Measurements from ENCODE around the gene VSIR.

VSIR gene

GRCh38 chr10:71713135-71714030 lies 59.9 kb downstream of the VSIR start:
- DNase-seq (ENCODE audit: low read depth, low spot score), result no peak

DNA sequence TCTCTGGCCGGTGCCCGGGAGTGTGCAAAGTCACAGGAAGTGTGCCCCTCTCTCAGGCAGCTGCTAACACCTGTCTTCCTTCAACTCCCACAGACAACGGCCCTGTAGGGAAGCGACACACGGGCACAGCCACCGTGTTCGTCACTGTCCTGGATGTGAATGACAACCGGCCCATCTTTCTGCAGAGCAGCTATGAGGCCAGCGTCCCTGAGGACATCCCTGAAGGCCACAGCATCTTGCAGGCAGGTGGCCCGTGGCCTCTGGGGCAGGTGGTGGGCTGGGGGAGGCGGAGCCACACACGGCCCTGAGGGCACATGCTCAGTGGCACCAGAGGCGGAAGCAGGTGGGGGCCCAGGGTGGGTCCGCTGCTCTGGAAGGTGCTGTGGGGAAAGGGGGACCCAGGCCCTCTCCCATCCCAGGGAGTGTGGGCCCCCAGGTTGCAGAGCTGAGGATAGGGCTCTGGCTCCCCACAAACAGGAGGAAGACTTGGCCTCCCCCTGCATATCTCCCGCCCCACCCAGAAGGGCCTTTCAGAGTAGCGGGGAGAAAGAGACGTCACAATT lies 60.7 kb downstream of the VSIR start:
- DNase-seq (ENCODE audit: low read depth, low spot score), result no peak

GRCh38 chr10:71712170-71712569 lies 61.1 kb downstream of the VSIR start:
- DNase-seq (ENCODE audit: low read depth, low spot score), result no peak

DNA sequence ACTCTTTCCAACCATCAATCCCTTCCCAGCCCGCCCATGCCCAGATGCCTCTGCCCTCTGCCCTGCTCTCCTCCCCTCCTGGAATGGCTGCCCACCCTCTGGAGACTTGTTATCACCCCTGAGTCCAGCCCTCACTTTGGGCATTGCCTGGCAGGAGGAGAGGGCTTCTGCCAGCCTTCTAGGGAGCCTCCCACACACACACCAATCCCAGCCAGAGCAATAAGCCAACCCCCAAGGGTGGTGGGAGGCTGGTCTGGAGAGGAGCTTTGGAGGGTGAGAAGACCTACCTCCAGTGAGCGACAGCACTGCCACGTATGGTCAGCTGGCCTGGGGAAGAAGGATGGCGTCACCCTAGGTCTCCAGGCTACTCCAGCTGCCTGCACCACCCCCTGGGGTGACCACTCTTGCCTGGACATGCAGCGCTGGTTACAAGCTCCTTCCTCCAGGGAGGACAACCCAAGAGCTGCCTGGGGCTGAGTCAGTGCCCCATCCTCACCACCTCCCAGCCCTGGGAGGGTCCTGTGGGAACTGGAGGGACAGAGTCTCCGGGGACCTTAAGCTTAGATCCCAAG lies 62.2 kb downstream of the VSIR start:
- DNase-seq (ENCODE audit: low read depth, low spot score), result no peak

- DNase-seq (ENCODE audit: low read depth, low spot score), result no peak
Observed at GRCh38 chr10:71710519-71710918, 62.8 kb downstream of the VSIR start.

GRCh38 chr10:71708897-71709882 lies 64.1 kb downstream of the VSIR start:
- no peak for DNase-seq (ENCODE audit: low read depth, low spot score)

DNA sequence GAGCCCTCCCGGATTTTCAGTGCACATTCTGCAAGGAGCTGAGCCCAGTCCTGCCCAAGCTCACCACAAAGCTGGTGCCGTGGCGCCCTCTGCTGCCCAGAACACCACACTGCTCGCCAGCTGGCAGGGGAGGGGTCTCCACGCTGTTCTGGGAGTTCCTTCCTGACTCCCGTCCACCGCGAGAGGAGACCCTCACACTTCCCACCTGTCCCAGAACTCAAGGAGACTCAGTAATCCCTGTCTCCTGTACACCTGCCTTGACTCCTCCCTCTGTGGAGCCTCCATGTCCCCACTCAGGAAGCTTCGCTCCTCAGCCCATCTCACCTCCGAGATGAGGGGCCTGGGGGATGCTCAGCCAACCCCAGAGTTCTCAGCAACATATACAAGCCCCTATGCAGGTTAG lies 65.0 kb downstream of the VSIR start:
- no peak for DNase-seq (ENCODE audit: low read depth, low spot score)

DNA sequence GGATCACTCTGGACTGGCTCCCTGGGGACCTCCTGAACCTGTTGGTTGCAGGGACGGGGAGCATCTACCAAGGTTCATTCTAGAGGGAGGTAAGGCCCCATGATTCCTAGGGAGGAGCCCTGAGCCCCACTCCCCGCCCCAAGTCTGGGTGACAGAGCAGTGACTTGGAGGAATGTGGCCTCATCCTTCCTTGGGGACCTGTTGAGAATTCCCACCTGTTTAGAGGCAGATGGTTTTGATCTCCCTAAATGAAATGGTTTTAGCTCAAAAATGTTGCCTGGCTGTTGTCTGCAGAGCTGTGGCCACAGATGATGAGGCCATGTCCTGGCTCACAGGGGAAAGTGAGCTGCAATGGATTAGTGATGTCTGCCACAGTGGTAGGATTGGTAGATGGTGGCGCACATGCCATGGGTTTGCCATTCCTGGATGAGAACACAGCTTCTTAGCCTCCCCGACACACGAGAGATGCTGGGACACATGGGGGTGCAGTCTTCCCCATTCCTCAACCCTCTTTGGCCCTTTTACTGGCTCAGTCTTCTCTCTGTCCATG lies 66.0 kb downstream of the VSIR start:
- no peak for DNase-seq (ENCODE audit: low read depth, low spot score)

DNA sequence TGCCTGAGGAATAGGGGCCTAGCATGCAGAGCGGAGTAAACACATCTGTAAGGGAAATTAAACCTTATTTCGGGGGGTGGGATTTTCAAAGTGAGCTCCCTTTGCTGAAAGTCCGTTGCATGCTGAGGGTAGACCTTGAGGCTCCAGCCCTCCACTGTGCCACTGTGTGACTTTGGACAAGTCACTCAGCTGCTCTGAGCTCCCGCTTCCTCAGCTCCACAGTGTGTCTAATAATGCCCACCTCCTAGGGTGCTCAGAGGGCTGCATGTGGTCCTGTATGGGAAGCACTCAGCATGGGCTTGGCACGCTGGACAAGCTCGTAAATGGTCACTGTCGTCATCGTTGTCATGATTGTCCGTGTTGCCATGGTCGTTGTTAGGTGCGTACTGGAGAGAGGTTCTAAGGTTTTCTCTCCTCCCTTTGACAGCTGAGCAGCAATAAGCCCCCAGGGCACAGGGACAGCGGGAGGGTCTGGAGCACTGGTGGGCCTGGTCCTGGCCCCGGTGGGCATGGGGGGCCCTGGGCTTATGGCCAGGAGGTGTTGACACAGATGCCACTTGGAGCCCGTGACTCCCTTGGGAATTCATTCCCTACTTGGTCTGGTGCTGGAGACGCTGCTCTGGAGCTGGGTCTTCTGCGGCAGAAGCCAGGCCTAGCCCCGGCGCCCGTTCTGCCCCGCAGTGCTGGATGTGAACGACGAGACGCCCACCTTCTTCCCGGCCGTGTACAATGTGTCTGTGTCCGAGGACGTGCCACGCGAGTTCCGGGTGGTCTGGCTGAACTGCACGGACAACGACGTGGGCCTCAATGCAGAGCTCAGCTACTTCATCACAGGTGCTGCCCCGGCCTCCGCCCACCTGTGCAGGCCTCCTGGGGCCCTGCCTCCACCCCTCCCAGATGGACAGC lies 66.9 kb downstream of the VSIR start:
- DNase-seq (ENCODE audit: low read depth, low spot score), result no peak

- no peak for DNase-seq (ENCODE audit: low read depth, low spot score)
Observed at GRCh38 chr10:71705582-71705981, 67.7 kb downstream of the VSIR start.

DNA sequence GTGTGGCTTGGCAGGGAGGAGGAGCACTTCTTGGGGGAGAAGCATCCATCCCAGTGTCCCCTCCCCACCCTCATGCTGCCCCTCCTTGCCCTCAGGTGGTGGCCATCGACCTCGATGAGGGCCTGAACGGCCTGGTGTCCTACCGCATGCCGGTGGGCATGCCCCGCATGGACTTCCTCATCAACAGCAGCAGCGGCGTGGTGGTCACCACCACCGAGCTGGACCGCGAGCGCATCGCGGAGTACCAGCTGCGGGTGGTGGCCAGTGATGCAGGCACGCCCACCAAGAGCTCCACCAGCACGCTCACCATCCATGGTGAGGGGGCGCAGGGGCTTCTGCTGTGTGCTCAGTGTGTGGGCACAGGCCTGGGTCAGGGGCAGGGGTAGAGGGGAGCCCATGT lies 68.5 kb downstream of the VSIR start:
- no peak for DNase-seq (ENCODE audit: low read depth, low spot score)

GRCh38 chr10:71703577-71703976 lies 69.7 kb downstream of the VSIR start:
- DNase-seq (ENCODE audit: low read depth, low spot score), result no peak

GRCh38 chr10:71701496-71702132 lies 71.7 kb downstream of the VSIR start:
- DNase-seq (ENCODE audit: low read depth, low spot score), result no peak

DNA sequence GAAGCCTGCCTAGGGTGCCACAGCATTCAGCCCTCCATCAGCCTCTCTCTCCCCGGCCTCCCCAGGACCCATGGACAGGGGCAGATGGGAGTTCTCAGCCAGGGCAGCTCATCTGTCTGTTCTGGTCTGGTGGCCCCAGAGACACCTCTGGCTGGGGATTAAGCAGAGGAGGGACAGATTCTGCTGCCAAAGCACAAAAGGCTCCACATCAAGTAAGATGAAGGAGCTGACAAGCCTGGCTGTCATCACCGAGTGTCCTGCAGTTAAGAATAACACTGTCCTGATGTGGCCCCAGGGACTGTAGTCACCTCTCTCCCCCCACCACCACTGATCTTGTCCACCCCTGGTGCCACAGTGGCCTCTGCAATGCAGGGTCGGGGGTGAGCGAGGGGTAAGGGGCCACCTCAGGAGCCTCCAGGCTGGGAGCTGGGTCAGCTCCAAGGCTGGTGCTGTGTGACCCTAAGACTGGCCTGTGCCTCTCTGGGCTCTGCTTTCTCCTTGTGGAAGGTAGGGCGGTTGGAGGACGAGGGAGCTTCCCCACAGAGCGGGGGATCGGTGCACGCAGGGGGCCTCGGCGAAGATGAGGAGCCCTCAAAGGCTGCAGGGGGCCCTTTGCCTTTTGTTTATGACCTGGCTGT lies 72.5 kb downstream of the VSIR start:
- DNase-seq (ENCODE audit: low read depth, low spot score), result no peak

DNA sequence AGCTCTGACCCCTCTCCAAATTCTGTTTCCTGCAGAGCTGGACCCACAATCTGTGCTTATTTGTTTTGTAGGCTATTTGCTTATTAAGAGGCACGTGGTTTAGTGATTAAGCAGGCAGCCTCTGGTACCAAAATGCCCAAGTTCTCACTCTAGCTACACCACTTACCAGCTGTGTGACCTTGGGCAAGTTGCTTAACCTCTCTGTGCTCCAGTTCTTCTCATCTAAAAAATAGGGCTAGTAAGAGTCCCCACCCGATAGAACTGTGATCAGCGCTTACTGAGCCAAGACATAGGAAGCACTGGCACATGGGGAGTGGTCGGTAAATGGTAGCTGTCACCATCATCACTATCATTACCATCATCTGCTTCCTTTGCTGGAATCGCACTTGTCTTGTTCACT lies 74.6 kb downstream of the VSIR start:
- no peak for DNase-seq (ENCODE audit: low read depth, low spot score)

DNA sequence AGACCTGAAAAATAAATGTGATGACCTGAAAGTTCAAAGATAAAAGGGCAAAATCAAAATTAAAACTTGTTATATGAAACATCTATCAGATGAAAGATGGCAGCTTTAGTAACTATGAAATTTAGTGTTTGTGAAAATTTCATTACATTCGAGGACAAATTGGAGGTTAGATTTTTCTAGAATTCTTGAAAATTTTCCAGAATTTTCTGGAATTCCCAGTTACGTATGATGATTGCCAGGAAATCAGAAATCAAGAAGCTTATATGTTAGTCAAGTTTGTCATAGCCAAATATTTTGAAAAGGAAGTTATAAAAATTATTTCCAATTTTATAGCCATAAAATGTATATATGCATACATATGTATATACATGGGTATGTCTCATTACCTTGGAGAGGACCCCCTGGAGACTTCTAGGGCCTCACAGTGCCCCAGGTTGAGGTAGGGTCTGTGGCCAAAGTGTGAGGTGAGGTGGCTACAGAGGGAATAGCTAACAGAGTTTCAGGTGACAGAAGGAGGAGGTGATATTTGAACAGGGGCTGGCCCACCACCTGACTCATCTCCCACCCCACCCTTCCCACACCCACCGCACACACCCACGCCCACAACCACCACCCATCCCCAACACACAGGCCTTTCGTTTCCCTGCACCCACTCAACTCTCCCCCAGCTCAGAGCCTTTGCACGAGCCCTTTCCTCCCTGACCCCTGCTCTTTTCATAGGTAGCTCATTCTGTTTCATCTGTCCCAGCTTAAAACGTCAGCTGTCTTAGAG lies 75.2 kb downstream of the VSIR start:
- DNase-seq (ENCODE audit: low read depth, low spot score), result no peak

Data from smooth muscle cell of the brain vasculature (primary cell).